Right forelimb (tissue), 1 donor: ENCODE data around the gene KRT39.
A peak's percentile ranks its signal among the peaks of the same experiment; 100 is the strongest.
"Not testable (repeated sequence)": the region's sequence is repeated elsewhere in the genome, so short reads cannot be mapped to it uniquely, and the experiment has no call there.

Source experiments
- DNase-seq: peaks from one replicate; pipeline ENCODE4 v3.0.0-alpha.2; 2018

The KRT39 gene

DNA sequence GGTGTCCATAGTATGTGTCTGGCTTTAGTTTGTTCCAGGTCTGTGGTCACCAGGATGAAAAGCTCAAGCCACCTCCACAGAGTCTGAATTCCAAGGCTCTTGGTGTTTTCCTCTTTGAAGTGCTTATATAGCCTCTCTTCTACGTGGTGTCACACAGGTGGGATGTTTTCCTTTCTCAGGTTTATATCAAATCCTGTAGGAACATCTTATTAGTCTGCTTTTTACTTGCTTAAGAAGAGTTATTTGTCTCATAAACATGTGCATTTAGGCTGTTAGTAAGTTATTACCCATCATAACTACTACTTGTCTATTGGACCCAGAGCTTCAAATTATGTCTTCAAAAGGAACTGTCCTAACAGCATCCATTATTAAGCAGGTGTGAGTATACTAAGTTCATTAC, at the start of gene KRT39:
Gene KRT39, minus strand, starts transcription at position 101 of the 400 bp plus-strand sequence. Its CDS starts 92 bp downstream, at position 9.
- DNase-seq = no peak

DNA sequence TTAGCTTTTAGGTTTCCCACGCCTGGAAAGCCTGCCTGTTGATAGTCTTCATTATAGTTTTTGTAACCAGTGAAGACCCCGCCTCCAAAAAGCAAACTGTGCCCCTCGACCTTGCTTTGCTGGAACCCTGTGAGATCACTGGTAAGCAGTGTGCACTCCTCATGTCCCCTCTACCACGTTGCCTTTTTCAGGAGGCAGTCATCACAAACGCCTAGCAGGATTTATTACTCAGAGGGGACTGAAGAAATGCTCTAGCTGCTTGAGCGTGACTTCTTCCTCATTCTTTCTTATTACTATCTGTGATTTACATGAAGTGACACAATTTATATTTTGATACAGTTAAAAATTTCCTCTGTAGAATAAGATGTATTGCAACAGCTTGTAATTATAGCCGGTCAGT, 48.7 kb upstream of the KRT39 start:
- DNase-seq = no peak

DNA sequence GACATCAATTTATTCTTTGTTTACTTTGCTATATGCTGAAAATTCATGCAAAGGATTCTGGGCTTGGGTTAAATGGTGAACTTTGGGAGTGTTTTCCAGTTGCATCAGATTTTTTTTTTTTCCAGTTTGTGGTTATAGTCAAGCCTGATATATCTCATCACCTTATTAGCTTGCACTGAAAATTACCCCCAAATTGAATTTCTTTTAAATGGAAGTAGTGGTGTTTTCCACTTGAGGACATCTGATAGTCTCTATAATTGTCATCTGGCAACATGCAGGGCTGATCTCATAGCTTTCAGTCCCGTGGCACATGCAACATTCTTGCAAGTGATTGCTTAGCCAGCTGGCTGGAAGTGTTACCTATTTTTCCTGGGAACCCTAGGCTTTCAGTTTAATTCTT, 46.9 kb upstream of the KRT39 start:
- DNase-seq = no peak

DNA sequence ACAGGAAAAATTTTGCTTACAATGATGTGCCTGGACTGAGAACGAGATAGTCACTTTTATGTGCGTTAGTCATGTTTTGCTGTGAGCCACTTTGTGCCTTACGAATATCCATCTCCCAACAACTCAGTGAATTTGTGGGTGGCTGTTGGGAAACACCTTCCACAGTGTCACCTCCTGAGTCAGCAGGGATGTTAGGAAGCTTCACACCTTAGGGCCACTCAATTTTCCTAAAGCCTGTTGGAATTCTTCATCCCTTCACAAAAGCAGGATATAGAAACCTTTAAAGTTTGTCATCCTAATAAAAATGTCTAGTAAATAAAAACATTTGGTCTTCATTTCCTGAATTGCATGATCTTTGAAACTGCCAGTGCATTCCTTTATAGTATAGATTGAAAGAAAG, 46.4 kb upstream of the KRT39 start:
- no peak for DNase-seq

DNA sequence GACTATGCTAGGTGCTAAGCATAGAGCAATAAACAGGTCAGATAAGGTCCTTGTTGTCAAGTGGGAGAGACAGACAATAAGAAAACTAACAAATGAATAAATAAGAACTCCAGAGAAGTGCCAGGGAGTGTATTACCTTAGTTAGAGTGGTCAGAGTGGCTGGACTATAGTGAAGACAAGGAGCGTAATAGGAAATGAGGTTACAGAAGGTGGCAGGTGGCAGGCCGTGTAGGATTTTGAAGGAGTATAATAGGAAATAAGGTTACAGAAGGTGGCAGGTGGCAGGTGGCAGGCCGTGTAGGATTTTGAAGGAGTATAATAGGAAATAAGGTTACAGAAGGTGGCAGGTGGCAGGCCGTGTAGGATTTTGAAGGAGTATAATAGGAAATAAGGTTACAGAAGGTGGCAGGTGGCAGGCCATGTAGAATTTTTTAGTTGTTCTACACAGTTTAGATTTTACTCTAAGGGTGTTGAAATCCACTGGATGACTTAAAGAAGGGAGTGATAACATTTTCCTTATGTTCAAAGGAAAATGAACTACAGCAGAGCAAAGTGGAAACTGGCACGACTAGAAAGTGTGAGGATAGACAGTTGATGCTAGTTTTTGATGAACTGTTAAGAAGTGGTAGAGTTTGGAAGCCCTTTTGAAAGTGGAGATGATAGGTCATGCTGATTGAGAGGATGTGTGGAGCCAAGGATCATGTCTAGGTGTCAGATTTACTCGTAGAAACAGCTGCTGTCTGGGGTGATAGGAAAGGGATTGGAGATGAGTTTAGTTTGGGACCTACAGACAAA, 45.8 kb upstream of the KRT39 start:
- no peak for DNase-seq

DNA sequence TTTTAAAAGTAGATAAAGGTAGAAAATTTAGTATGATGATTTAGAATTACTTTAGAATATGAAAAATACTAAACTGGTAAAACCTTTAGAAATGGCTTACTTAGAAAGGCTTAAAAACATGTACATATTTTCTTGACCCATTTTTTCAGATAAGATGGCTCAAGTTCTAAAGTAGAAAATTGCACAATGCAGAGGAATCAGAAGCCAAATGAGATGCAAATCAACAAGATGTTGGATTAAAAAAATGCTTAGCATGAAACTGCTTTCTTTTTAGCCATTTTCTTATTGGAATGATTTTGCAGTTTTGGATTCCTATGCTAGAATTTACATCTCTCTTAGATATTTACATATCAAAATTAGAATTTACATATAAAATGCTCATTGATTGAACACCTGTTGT, 43.7 kb upstream of the KRT39 start:
- no peak for DNase-seq

DNA sequence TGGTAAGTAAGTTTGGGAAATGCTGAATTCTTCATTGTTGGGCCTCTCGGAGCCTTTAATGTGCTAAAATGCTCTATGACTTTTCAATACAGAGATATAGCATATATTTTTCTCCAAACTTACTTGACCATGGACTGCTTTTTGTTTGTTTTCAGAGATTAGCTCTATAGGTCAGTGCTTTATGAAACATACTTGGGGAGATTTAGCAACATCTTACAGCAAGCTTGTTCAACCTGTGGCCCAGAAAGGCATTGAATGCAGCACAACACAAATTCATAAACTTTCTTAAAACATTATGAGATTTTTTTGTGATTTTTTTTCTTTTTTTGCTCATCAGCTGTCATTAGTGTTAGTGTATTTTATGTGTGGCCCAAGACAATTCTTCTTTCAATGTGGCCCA, 43.2 kb upstream of the KRT39 start:
- DNase-seq = no peak

DNA sequence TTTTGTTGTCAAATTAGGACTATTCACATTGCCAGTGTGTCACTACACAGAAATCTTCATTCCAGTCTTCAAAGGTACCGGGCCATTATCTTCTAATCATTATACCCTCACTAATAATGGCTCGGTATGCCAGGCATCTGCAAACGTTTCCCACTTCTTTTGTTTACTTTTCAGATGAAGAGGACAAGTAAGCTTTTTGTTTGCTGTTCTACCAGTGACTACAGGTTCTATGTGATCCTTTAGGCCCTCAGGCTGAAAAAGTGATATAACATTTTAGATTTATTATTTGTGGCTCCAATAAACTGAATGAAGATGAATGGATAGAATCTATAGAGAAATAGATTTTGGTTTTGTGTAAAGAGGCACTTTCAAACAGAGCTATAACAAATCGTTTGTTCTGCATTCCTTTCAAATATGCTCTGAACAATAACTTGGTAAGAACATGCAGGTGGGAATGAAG, 42.6 kb upstream of the KRT39 start:
- DNase-seq = no peak

DNA sequence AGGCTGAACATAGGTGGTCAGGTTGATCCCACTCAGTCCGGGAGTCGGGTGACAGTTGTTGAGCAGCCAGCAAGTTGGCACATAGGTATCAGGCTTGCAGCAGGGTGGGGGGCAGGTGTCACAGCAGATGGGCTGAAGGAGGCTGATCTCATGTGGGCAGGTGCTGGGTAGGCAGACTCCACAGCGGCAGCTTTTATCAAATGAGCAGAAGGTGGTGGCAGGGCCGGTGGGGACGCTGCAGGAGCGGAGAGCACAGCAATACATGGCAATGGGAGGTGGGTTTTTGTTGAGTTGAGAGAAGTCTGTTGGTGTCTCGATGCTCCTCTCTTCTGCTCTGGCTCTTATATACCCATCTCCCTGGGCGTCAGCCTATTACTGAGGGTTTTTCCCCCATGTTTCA, 42.1 kb upstream of the KRT39 start, which contains the start of gene KRTAP3-1:
Gene KRTAP3-1, minus strand, starts transcription at position 318 of the 400 bp plus-strand sequence. Its CDS starts 54 bp downstream, at position 264.
- DNase-seq = no peak

DNA sequence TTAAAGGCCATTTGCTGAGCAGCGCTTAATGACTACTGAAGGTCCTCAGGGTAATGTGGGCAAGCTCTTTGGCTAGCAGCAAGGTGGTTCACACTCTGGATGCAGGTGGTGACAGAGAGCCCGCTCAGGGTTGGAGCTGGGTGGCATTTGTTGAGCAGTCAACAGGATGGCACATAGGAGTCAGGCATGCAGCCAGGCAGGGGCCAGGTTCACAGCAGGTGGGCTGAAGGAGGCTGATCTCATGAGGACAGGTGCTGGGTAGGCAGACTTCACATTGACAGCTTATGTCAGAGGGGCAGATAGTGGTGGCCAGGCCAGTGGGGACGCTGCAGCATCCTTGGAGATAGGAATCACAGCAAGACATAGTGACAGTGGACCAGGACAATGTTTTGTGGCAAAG, 37.6 kb upstream of the KRT39 start:
- no peak for DNase-seq

DNA sequence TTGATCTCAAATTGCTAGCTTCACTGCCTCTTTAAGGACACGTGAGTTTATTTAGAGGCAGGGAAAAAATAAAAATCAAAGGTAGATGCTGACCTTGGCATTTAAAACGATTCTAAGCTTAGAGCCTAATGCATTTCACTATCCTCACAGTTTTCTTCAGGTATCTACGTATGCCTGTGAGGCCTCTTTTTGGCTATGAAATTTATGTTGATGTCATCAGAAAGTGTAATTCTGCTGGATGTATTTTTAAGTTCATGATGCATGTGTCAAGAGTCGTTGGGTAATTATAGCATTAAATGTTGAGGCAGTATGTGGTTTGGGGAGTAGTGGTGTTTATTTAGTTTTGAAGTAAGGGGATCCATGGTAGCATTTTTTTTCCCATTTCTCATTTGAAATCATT, 37.2 kb upstream of the KRT39 start:
- DNase-seq = no peak

DNA sequence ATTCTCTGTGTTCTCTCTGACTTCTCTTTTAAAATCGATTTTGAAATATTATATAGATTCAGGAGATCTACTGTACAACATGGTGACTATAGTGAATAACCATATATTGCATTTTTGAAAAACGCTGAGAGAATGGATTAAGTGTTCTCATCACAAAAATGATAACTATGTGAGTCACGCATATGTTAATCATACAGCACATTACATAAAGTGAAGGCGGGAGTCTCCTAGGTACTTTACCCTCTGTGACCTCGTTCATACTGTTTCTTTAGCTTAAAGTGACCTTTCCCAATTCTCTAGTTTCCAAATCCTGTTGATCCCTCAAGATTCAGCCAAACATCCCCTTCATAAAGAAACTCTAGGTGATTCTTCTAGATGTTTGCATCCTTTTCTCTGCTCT, 36.1 kb upstream of the KRT39 start:
- no peak for DNase-seq

DNA sequence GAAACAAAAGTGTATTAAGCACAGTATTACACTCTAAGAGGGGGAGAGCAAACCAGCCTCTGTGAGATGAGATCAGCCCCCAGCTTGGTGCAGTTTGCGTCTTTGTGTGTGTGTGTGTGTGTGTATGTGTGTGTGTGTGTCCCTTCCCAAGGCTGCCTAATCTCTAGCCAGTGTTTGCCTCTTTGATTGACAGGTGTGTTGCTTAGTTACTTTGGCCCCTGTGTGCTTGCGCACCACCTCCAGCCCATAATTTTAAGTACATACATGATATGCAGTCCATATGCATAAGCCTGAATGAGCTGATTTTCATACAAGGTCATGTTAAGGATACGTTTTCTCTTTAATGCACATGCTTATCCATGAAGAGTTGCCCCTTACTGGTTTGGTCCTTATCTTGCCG, 35.0 kb upstream of the KRT39 start:
- no peak for DNase-seq

DNA sequence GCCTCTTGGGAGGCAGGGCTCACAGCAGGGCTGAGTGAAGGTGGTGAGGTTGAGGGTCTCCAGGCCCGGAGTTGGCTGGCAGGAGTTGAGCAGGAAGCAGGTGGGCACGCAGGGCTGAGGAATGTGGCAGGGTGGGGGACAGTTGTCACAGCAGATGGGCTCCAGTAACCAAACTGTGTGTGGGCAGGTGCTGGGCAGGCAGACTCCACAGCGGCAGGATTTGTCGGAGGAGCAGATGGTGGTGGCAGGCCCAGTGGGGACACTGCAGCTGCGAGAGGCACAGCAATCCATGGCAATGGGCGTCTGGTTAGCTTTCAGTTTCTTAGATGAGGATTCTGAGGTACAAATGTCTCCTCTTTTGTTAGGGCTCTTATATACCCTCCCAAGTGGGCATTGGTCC, 32.8 kb upstream of the KRT39 start, which contains the start of gene KRTAP3-2:
Gene KRTAP3-2, minus strand, starts transcription at position 344 of the 400 bp plus-strand sequence. Its CDS starts 53 bp downstream, at position 291.
- not testable (repeated sequence) for DNase-seq

DNA sequence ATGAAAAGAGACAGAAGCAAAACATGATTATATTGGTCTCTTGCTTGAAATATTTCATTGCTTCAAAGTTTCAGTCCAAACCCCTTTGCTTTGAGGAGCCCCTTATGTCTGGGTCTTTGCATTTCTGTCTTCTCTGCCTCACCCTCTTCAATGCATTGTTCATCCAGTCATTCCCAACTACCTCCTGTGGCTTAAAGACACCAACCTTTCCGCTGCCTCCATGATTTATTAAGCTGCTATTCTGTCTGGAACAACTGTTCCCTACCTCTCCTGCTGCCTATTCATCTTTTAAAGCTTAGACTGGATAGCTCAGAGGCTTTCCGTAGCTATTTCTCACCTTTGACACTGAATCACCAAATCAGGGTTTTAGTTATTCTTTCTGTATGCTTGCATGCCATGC, 30.6 kb upstream of the KRT39 start:
- no peak for DNase-seq

DNA sequence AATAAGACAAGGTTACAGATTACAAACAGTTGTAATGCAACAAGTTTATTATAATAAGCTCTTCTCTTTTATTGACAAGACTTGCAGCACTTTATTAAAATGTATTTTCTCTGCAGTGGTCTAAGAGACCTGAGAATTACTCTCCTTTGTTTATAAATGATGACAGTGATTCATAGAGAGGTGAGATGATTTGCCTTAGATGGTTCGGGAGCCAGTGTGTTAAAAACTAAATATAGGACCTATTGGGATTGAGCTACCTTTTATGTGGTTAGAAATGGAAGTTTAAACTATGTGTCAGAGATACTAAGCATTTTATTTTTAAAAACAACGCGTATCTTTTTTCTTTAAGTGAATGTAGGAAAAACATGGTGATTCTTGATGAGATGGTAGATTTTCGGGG, 30.1 kb upstream of the KRT39 start:
- DNase-seq = no peak

DNA sequence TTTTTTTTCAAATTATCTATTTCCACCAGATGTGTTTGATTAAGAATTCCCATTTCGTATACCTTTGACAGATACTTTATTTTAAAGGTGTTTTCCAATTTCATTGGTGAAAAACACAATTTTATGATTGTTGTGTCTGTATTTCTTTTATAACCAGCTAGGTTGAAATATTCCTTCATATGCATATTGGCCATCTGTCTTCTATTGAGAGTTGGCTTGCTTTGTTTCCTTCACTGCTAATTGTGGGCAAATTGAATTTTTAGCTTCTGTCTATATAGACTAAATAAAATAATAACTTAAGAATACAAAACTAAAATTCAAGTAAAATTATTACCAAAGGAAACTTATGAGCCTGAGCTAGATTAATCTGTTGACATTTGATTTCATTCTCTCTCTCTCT, 28.4 kb upstream of the KRT39 start:
- no peak for DNase-seq

DNA sequence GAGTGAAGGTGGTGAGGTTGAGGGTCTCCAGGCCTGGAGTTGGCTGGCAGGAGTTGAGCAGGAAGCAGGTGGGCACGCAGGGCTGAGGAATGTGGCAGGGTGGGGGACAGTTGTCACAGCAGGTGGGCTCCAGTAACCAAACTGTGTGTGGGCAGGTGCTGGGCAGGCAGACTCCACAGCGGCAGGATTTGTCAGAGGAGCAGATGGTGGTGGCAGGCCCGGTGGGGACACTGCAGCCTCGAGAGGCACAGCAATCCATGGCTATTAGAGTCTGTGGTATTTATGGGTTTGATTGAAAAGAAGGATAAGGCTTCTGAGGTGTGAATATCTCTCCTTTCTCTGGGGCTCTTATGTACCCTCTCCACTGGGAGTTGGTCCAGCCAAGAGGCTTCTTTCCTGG, 27.1 kb upstream of the KRT39 start, which contains the start of gene KRTAP3-3:
Gene KRTAP3-3, minus strand, starts transcription at position 326 of the 400 bp plus-strand sequence. Its CDS starts 67 bp downstream, at position 259.
- no peak for DNase-seq

DNA sequence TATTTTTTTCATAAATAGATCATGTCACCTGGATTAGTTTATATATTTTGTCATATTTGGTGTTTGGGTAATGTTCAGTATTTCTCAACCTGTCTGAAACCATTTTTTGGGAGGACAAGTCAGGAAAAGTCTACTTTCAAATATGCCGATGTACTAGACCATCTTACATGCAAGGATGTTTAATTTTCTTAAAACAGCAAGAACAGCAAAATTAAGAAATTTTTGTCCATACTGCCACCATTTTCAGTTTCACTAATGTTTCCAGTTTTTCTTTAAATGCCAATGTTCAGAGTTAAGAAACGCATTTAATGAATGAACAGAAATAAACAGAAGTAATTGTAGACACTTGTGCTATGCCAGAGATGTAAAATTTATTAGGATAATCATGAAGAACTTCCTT, 26.3 kb upstream of the KRT39 start:
- DNase-seq = no peak

DNA sequence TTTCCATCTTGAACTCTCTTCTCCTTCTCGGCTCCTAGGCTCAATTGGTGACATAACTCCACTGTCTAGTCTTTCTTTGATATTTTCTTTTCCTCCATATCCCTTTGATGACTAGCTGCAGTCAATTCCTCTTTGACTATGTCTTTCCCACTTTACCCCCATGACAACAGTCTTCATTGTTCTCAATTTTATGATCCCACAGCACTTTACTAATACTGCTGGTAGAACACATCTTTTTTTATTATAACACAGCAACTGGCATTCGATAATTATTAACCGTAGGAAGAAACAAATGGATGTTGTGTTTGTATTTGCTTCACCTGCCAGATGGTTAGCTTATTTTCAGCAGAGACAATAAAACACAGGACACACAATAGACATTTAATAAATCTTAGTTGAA, 25.9 kb upstream of the KRT39 start:
- DNase-seq = no peak

DNA sequence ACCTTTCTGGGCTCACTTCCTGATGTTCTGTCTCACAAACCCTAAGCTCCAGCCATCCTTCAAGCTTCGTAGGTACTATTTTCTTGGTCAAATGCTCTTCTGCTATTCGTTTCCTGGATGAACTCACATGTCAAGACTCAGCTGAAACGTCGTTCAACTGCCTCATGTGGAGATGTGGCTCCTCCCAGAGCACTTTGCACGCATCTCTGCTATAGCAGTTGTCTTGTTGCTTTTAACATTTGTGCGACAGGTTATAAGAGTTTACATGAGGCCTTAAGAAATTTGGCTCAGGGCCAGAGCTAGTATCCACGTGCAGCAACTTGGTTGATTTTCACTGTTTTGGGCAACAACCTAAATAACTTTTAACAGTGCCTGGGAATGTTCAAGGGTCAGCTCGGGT, 20.2 kb upstream of the KRT39 start:
- DNase-seq = no peak

DNA sequence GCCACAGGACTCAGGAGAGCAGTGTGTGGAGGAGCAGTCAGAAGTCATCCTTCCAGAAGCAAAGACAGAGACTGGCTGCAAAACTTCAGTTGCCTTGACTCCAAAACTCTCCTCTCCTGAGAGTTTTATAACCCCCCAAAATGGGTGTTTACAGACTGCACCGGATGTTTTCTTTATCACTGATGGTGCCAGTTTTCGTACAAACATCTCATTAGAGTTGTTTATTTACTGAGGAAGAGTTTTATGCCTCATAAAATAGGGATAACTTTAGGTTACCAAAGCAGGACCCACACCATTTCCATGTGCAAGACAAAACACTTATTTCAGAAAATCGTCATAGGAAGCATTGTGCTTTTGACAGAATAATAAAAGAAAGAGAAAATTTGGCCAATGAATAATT, 17.5 kb upstream of the KRT39 start, which contains the start of gene KRT40:
Gene KRT40, minus strand, starts transcription at position 101 of the 400 bp plus-strand sequence. Its CDS starts 53 bp downstream, at position 48.
- DNase-seq = no peak

DNA sequence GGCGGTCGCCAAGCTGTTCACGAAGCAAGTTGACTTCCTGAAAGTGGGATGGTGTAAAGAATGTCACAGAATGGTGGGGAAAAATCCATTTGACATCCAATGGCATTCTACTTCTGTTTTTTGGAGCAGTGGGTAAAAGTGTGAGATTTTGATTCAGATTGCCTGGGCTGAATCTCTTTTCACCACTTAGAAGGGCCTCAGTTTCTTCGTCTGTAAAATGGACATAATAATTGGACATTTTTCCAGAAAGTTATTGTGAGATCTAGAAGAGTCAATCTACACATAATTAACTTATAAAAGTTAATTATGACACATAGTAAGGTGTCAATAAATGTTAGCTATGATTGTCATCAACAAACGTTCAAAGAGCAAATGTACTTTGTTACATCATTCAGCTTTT, 14.4 kb upstream of the KRT39 start:
- no peak for DNase-seq

DNA sequence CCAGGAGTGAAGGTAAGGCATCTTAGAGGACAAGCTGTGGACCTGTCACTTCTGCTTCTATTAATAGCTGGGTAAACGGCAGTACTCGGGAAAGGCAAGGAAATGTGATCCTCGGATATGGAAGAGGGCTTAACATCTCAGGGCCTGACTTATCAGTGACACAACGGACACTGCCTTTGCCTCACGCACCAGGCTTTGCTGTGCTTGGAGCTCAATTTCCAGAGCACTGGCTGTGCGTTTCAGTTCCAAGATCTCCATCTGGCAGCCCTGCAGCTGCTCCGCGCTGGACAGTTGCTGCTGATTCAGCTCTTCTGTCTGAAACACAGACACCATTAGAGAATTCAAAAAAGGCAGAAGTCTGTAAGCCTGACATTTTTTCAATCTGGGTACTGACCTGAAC, 13.8 kb upstream of the KRT39 start:
- peak; percentile 69 for DNase-seq

DNA sequence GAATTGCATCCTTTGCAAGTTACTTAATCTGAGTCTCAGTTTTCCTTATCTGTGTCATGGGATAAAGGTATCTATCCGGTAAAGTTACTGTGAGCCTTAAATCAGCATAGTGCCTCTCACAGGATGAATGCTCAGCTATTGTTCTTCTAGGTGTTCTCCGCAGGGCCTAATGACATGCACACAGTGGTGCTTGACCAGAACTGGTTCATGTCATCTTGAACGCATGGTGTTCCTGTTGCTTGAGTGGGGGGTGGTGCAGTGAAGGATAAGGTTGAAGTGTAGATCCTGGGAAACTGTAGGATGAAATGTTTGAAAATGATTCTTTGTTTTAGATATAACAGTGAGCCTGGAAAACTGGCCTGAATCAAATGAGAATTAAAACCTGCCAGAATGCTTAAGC, 13.4 kb upstream of the KRT39 start:
- DNase-seq = no peak
